Measurements from ENCODE around the gene NSD1. TPM values are rescaled to one million over a fixed set of nuclear protein-coding genes. Genes with fewer than 3 reads are reported as not detected.

Gene NSD1
- total RNA-seq, 1 donor = 53.2 TPM

GRCh38 chr5:177112589-177113220, 20.9 kb upstream of the NSD1 start:
- Histone ChIP-seq H3K36me3 (ENCODE audit: insufficient read depth, low read length) (no peaks in the 10 kb centered on the region), H3K27me3 (ENCODE audit: insufficient read depth, low read length) (no peaks in the 10 kb centered on the region), H3K79me2 (ENCODE audit: insufficient read depth, low read length) (no peaks in the 10 kb centered on the region), H3K9me3 (ENCODE audit: low read depth, low read length) (no peaks in the 10 kb centered on the region), H2AFZ (ENCODE audit: low read length) (no peak overlapping the region), H3K4me2 (ENCODE audit: insufficient read depth, low read length) (no peak overlapping the region), H3K4me3 (ENCODE audit: insufficient read depth, low read length) (no peak overlapping the region), H3K27ac (ENCODE audit: low read depth, low read length) (no peak overlapping the region), H3K4me1 (ENCODE audit: insufficient read depth, low read length) (peaks cover 9% of the 10 kb centered on the region), H4K20me1 (ENCODE audit: insufficient read depth, low read length) (no peaks in the 10 kb centered on the region)
- DNase-seq (ENCODE audit: insufficient read length, low spot score, missing footprints) = peak; percentile 66
- no peak for TF ChIP-seq CTCF (IDR thresholded peaks at IDR 0.05; ENCODE audit: extremely low read depth, low read depth, low read length)

GRCh38 chr5:177113566-177114424, 19.8 kb upstream of the NSD1 start:
- peak; percentile 99 for DNase-seq (ENCODE audit: insufficient read length, low spot score, missing footprints)
- Histone ChIP-seq H2AFZ (ENCODE audit: low read length) (peak overlapping the region; percentile 94), H4K20me1 (ENCODE audit: insufficient read depth, low read length) (no peaks in the 10 kb centered on the region), H3K36me3 (ENCODE audit: insufficient read depth, low read length) (no peaks in the 10 kb centered on the region), H3K4me2 (ENCODE audit: insufficient read depth, low read length) (peak overlapping the region; percentile 72), H3K4me1 (ENCODE audit: insufficient read depth, low read length) (peaks cover 9% of the 10 kb centered on the region), H3K9me3 (ENCODE audit: low read depth, low read length) (no peaks in the 10 kb centered on the region), H3K4me3 (ENCODE audit: insufficient read depth, low read length) (no peak overlapping the region), H3K79me2 (ENCODE audit: insufficient read depth, low read length) (no peaks in the 10 kb centered on the region), H3K27me3 (ENCODE audit: insufficient read depth, low read length) (no peaks in the 10 kb centered on the region), H3K27ac (ENCODE audit: low read depth, low read length) (no peak overlapping the region)
- TF ChIP-seq CTCF (IDR thresholded peaks at IDR 0.05; ENCODE audit: extremely low read depth, low read depth, low read length) = peak; percentile 99

- H3K9me3 ChIP-seq (ENCODE audit: low read depth, low read length) = no peaks in the 10 kb centered on the region
- no peaks in the 10 kb centered on the region for H3K79me2 ChIP-seq (ENCODE audit: insufficient read depth, low read length)
- H4K20me1 ChIP-seq (ENCODE audit: insufficient read depth, low read length) = no peaks in the 10 kb centered on the region
- peaks cover 9% of the 10 kb centered on the region for H3K4me1 ChIP-seq (ENCODE audit: insufficient read depth, low read length)
- DNase-seq (ENCODE audit: insufficient read length, low spot score, missing footprints) = peak; percentile 98
- no peaks in the 10 kb centered on the region for H3K36me3 ChIP-seq (ENCODE audit: insufficient read depth, low read length)
- H3K27ac ChIP-seq (ENCODE audit: low read depth, low read length) = no peak overlapping the region
- H3K4me2 ChIP-seq (ENCODE audit: insufficient read depth, low read length) = peak overlapping the region; percentile 80
- H3K27me3 ChIP-seq (ENCODE audit: insufficient read depth, low read length) = no peaks in the 10 kb centered on the region
- peak overlapping the region; percentile 97 for H2AFZ ChIP-seq (ENCODE audit: low read length)
- peak overlapping the region; percentile 64 for H3K4me3 ChIP-seq (ENCODE audit: insufficient read depth, low read length)
- TF ChIP-seq CTCF (IDR thresholded peaks at IDR 0.05; ENCODE audit: extremely low read depth, low read depth, low read length) = no peak
These were observed 16.8 kb upstream of the NSD1 start for GRCh38 chr5:177116631-177117373.

All from osteoblast (primary cell).